ENCODE data around the gene ZNF319. TPM values are rescaled to one million over a fixed set of nuclear protein-coding genes. Genes with fewer than 3 reads are reported as not detected.

Gene ZNF319
- total and polyA plus RNA-seq, 8 donors: 1.4 to 11.0 (median 2.7) TPM; not detected in 1

DNA sequence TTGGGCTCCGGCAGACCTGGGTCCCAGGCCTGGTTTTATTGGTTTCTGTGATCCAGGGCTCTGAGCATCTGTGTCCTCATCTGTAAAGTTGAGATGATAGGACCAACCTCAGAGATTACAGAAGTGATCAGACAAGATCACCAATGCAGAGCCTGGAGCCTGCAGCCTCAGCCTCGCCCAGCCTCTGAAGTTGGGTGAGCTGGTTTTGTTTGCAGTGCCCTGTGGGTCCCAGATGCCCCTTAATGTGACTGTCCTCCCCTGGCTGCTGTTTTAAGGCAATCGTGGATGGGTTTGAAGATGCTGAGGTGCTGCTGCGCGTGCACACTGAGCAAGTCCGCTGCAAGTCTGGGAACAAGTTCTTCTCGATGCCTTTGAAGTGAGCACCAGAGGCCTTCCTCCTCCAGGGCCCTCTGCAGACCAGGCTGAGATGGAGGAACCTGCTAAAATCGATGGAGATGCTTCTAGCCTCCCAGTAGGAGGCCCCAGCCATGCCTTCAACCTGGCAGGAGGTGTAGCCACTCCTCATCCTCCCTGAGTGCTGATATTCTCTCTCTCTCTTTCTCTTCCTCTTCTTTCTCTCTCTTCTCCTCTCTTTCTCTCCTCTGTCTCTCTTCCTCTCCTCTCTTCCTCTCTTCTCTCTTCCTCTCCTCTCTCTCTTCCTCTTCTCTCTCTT is 19.5 kb upstream of the ZNF319 start:
- intact Hi-C loops (cut with DNase I; ENCODE audit: low total_unique reads): loop anchor here (5.0 kb wide), 1 partner anchor 92 kb away; no protein-coding TSS in a partner anchor
- H3K27ac ChIP-seq: no peak overlapping the region
- 46 to 83% (median 83%) methylated on average over 2 to 8 of the region's 8 CpGs for WGBS, 5 donors
- no peaks in the 10 kb centered on the region for H3K27me3 ChIP-seq
- peaks cover 26 to 47% (median 41%) of the 10 kb centered on the region in 4 donors for H3K4me1 ChIP-seq
- no peaks in the 10 kb centered on the region for H3K9me3 ChIP-seq
- no peak for TF ChIP-seq EP300 (IDR thresholded peaks at IDR 0.05)
- no peak for TF ChIP-seq POLR2A (IDR thresholded peaks at IDR 0.05)
- TF ChIP-seq, protein P1, sequence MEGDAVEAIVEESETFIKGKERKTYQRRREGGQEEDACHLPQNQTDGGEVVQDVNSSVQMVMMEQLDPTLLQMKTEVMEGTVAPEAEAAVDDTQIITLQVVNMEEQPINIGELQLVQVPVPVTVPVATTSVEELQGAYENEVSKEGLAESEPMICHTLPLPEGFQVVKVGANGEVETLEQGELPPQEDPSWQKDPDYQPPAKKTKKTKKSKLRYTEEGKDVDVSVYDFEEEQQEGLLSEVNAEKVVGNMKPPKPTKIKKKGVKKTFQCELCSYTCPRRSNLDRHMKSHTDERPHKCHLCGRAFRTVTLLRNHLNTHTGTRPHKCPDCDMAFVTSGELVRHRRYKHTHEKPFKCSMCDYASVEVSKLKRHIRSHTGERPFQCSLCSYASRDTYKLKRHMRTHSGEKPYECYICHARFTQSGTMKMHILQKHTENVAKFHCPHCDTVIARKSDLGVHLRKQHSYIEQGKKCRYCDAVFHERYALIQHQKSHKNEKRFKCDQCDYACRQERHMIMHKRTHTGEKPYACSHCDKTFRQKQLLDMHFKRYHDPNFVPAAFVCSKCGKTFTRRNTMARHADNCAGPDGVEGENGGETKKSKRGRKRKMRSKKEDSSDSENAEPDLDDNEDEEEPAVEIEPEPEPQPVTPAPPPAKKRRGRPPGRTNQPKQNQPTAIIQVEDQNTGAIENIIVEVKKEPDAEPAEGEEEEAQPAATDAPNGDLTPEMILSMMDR (IDR thresholded peaks at IDR 0.05): no peak
- TF ChIP-seq POLR2AphosphoS5 (IDR thresholded peaks at IDR 0.05): no peak
- H3K4me3 ChIP-seq: no peak overlapping the region
- DNase-seq: no peak
- peaks cover 3 to 48% (median 43%) of the 10 kb centered on the region in 4 donors for H3K36me3 ChIP-seq

DNA sequence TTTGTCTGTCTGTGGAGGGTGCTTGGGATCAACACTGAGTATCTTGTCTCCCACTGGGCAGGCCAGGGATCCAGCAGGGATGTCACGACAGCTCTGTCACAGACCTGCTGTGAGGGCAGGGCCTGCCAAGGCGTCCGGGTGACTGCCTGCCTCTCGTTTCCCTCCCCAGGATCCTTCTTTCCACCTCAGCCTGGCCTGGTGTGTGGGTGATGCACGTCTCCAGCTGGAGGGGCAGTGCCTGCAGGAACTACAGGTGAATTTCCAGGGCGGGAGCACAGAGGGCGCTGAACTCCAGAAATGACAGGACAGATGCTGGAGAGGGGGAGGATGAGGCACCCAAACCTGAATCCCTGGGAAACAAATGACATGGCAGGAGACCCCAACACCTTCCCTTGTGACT is 18.3 kb upstream of the ZNF319 start:
- DNase-seq: no peak
- no peak overlapping the region for H3K4me3 ChIP-seq
- H3K36me3 ChIP-seq: peaks cover 3 to 55% (median 48%) of the 10 kb centered on the region in 4 donors
- WGBS, 5 donors: 81 to 90% (median 83%) methylated on average over 7 of the region's 7 CpGs
- TF ChIP-seq, protein P1 (IDR thresholded peaks at IDR 0.05): no peak
- TF ChIP-seq EP300 (IDR thresholded peaks at IDR 0.05) (no peak), POLR2A (IDR thresholded peaks at IDR 0.05) (no peak), POLR2AphosphoS5 (IDR thresholded peaks at IDR 0.05) (no peak)
- no peaks in the 10 kb centered on the region for H3K9me3 ChIP-seq
- no peaks in the 10 kb centered on the region for H3K27me3 ChIP-seq
- H3K27ac ChIP-seq: no peak overlapping the region
- peaks cover 20 to 35% (median 29%) of the 10 kb centered on the region in 4 donors for H3K4me1 ChIP-seq
- intact Hi-C loops (cut with DNase I; ENCODE audit: low total_unique reads): loop anchor here (5.0 kb wide), 1 partner anchor 93 kb away; no protein-coding TSS in a partner anchor

DNA sequence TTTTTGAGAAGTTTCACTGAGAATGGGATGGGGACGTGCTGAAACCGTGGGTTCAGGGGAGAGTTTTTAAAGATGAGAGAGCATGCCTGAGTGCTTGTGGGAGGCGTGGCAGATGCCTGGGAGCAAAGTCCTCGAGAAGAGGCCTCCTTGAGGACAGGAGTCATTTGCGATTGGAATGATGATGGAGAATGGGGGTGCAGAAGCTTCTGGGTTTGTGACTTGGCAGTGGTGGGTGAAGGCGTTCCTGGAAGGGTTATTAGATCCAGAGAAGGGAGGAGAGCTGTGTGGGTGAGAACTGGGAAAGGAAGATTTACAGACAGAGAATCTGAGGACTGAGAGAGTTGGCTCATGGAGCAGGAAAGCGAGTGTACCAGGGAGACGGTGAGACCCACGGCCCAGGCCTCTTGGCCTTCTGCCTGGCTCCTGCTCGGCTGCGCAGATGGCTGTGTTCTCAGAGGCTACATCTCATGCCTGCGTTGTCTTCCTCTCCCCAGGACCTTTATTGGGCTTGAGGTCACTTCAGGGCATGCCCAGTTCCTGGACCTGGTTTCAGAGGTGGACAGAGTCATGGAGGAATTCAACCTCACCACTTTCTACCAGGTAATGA is 16.5 kb upstream of the ZNF319 start:
- Histone ChIP-seq H3K36me3 (peaks cover 11 to 73% (median 65%) of the 10 kb centered on the region in 4 donors), H3K4me3 (no peak overlapping the region), H3K9me3 (no peaks in the 10 kb centered on the region), H3K27me3 (no peaks in the 10 kb centered on the region), H3K4me1 (peaks cover 4 to 16% (median 10%) of the 10 kb centered on the region in 4 donors), H3K27ac (no peak overlapping the region)
- no peak for DNase-seq
- TF ChIP-seq, protein P1 (IDR thresholded peaks at IDR 0.05): no peak
- no peak for TF ChIP-seq POLR2A (IDR thresholded peaks at IDR 0.05)
- TF ChIP-seq POLR2AphosphoS5 (IDR thresholded peaks at IDR 0.05): no peak
- TF ChIP-seq EP300 (IDR thresholded peaks at IDR 0.05): no peak
- intact Hi-C loops (cut with DNase I; ENCODE audit: low total_unique reads): loop anchor here (5.0 kb wide), 1 partner anchor 95 kb away; no protein-coding TSS in a partner anchor
- 58 to 68% (median 63%) methylated on average over 12 of the region's 12 CpGs for WGBS, 5 donors

DNA sequence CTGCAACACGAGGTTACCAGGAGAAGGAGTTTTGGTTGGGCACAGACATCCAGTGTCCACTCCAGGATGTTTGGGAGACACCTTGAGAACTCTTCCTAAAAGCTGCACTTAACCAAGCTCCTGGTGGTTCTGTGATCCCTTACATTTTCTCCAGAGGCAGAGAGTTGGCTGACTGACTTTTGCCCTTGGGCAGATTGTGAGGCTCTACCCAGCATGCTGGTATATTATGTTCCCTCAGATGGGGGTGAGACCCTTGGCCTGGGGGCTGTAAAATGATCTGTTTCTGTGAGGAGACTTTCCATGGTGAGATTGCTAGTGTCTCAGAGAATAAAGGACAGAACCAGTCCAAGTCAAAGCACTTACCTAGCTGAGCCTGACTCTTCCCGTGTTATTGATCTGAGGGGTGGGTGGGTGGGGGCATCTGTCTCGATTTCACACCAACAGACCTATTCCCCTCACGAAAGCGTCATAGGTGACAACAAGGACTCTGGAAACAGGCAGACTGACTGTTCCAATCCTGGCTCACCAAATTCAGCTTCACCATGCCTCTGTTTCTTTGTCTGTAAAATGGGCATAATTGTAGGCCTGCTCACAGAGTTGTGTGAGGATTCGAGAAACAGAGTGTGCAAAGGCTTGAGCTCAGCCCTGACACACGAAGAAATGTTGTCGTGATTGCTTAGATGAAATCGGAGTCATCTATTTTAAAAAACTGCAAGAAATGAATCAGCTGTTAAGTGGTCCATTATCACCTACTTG is 12.9 kb upstream of the ZNF319 start:
- TF ChIP-seq POLR2A (IDR thresholded peaks at IDR 0.05): no peak
- Histone ChIP-seq H3K27ac (no peak overlapping the region), H3K4me3 (no peak overlapping the region), H3K36me3 (peaks cover 30 to 77% (median 70%) of the 10 kb centered on the region in 4 donors), H3K4me1 (no peaks in the 10 kb centered on the region), H3K9me3 (no peaks in the 10 kb centered on the region), H3K27me3 (no peaks in the 10 kb centered on the region)
- DNase-seq: no peak
- 81 to 90% (median 89%) methylated on average over 9 of the region's 9 CpGs for WGBS, 5 donors
- intact Hi-C loops (cut with DNase I; ENCODE audit: low total_unique reads): loop anchor here (5.0 kb wide), 1 partner anchor 109 kb away; no protein-coding TSS in a partner anchor

Measured in stomach (tissue), 9 donors.